ENCODE data around the gene RAD51B. TPM values are rescaled to one million over a fixed set of nuclear protein-coding genes. Genes with fewer than 3 reads are reported as not detected.

The RAD51B gene
- total RNA-seq, 2 donors from 2014 or later: 22.8 to 33.8 TPM

DNA sequence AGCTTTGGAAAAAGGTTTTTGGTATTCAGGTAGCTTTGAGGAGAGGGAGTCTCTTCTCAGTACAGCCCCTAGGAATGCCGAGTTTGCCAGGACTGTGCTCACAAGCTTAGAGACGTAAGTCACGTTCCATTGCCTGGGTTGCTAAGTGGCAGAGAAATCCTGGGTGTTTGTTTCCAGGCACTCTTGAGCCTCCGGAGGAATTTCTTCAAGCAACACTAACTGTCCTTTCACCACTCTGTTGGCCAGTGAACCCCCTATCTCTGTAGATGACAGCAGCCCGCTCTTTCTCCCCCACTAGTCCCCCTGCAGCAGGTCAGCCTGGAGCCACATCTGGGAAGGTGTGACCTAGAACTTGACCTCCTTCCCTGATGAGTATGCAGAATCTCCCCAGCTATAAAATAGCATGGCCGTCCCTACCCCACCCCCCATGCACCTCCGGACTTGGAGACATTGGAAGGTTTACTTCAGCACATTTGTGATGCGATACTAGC lies 810.5 kb downstream of the RAD51B start:
- WGBS, 2 experiments (ENCODE audit: insufficient coverage in 1 of 2, insufficient read length in 1 of 2): 78 to 93% methylated on average over 7 to 8 of the region's 8 CpGs
- Mint-ChIP-seq H3K27me3 (ENCODE audit: insufficient read depth) (peaks cover 9% of the 10 kb centered on the region), H3K9me3 (no peaks in the 10 kb centered on the region), H3K27ac (no peak overlapping the region), H3K4me3 (no peak overlapping the region), H3K4me1 (peaks cover 32% of the 10 kb centered on the region), H3K36me3 (ENCODE audit: low read depth) (no peaks in the 10 kb centered on the region)
- H3K27me3 ChIP-seq (ENCODE audit: control insufficient read depth, insufficient read depth, low read length, poor library complexity, severe bottlenecking): no peaks in the 10 kb centered on the region
- no peak overlapping the region for H3K9ac ChIP-seq (ENCODE audit: extremely low read depth, low read length, poor library complexity, severe bottlenecking)
- no peak for TF ChIP-seq CTCF (conservative IDR thresholded peaks at IDR 0.05)
- no peaks in the 10 kb centered on the region for H3K9me3 ChIP-seq (ENCODE audit: control insufficient read depth, low read length)
- H3K4me3 ChIP-seq (ENCODE audit: low read length): no peak overlapping the region
- no peaks in the 10 kb centered on the region for H3K36me3 ChIP-seq (ENCODE audit: control insufficient read depth, insufficient read depth, low read length)
- H3K4me1 ChIP-seq (ENCODE audit: control insufficient read depth, insufficient read depth, low read length): peaks cover 6% of the 10 kb centered on the region
- peak overlapping the region; percentile 51 for H3K27ac ChIP-seq (ENCODE audit: low read depth, low read length)
- DNase-seq: no peak

DNA sequence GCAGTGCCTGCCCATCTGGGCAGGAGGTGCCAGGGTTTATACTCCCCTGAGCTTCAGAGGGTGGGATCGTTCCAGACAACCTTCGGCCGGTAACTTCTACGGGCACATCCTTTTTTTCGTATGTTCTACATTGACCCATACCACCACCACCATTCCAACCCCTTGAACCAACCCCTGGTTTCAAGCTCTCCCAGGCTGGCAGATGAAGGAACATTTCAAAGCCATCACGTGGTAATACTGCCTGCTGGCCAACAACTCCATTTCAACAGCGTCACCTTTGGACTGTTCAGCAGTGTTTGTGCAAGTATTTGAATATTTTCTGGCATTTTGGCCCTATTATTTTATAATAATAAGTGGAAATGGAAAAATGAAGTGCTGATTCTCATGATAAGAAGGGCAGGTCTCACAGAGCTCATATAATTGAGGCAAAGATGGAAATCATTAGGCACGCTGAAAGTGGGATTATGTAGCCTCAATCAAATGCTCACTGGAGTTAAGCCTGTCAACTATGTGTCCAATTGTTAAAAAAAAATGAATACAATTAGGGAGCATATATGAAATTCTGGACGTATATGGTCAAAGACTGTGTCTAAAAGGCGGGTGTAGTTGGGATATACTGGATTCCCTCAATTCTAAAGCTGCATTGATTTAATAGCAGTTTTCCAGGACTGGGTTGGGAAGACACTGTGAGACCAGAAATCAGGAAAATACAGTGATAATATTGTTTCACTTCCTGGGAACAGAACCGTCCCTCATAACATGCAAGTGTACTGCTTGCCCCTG lies 811.2 kb downstream of the RAD51B start:
- Histone ChIP-seq H3K4me3 (ENCODE audit: low read length) (no peak overlapping the region), H3K27ac (ENCODE audit: low read depth, low read length) (no peak overlapping the region), H3K36me3 (ENCODE audit: control insufficient read depth, insufficient read depth, low read length) (no peaks in the 10 kb centered on the region), H3K9ac (ENCODE audit: extremely low read depth, low read length, poor library complexity, severe bottlenecking) (no peak overlapping the region), H3K4me1 (ENCODE audit: control insufficient read depth, insufficient read depth, low read length) (peaks cover 6% of the 10 kb centered on the region), H3K9me3 (ENCODE audit: control insufficient read depth, low read length) (no peaks in the 10 kb centered on the region), H3K27me3 (ENCODE audit: control insufficient read depth, insufficient read depth, low read length, poor library complexity, severe bottlenecking) (no peaks in the 10 kb centered on the region)
- DNase-seq: peak; percentile 12
- Mint-ChIP-seq H3K9me3 (no peaks in the 10 kb centered on the region), H3K27me3 (ENCODE audit: insufficient read depth) (peaks cover 7% of the 10 kb centered on the region), H3K4me1 (peaks cover 33% of the 10 kb centered on the region), H3K4me3 (no peak overlapping the region), H3K36me3 (ENCODE audit: low read depth) (no peaks in the 10 kb centered on the region), H3K27ac (no peak overlapping the region)
- TF ChIP-seq CTCF (conservative IDR thresholded peaks at IDR 0.05): no peak
- 90 to 98% methylated on average over 7 to 11 of the region's 11 CpGs for WGBS, 2 experiments (ENCODE audit: insufficient coverage in 1 of 2, insufficient read length in 1 of 2)

DNA sequence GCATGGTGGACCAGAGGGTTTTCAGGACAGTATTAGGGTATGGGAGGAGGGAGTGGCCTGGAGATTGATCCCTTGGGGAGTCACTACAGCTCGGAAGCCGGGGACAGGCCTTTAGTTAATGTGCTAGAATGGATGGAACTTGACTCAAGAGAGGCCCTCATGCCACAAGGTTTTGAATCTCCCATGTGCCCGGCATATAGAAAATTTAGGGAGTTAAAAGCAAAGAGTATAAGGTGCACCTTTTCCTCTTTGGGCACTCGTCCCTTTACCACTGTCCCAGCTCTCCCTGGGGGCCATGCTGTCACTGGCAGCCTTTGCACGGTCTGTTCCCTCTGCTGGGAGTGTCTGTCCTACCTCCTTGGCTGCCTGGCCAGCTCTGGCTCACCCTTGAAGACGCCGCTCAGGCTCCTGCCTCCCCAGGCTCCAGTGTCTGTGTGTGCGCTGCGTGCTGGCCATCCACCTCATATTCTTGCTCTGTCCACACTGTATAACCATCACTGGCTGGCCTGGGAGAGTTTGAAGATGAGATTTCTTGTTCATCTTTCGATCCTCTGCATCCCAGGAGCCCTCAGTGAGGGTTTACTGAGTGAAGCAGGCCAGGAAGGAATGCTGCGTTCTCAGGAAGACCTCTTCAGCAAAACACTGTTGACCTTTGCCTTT lies 811.9 kb downstream of the RAD51B start:
- no peaks in the 10 kb centered on the region for H3K27me3 ChIP-seq (ENCODE audit: control insufficient read depth, insufficient read depth, low read length, poor library complexity, severe bottlenecking)
- H3K27ac ChIP-seq (ENCODE audit: low read depth, low read length): no peak overlapping the region
- H3K4me1 Mint-ChIP-seq: peaks cover 33% of the 10 kb centered on the region
- H3K36me3 Mint-ChIP-seq (ENCODE audit: low read depth): no peaks in the 10 kb centered on the region
- H3K36me3 ChIP-seq (ENCODE audit: control insufficient read depth, insufficient read depth, low read length): no peaks in the 10 kb centered on the region
- no peak overlapping the region for H3K4me3 ChIP-seq (ENCODE audit: low read length)
- H3K9me3 Mint-ChIP-seq: no peaks in the 10 kb centered on the region
- H3K4me1 ChIP-seq (ENCODE audit: control insufficient read depth, insufficient read depth, low read length): peaks cover 6% of the 10 kb centered on the region
- H3K27ac Mint-ChIP-seq: no peak overlapping the region
- WGBS, 2 experiments (ENCODE audit: insufficient coverage in 1 of 2, insufficient read length in 1 of 2): 94 to 97% methylated on average over 8 to 11 of the region's 11 CpGs
- no peak overlapping the region for H3K4me3 Mint-ChIP-seq
- TF ChIP-seq CTCF (conservative IDR thresholded peaks at IDR 0.05): no peak
- peak; percentile 27 for DNase-seq
- peaks cover 7% of the 10 kb centered on the region for H3K27me3 Mint-ChIP-seq (ENCODE audit: insufficient read depth)
- H3K9me3 ChIP-seq (ENCODE audit: control insufficient read depth, low read length): no peaks in the 10 kb centered on the region
- no peak overlapping the region for H3K9ac ChIP-seq (ENCODE audit: extremely low read depth, low read length, poor library complexity, severe bottlenecking)

Data from endodermal cell (in vitro differentiated cells).